Measurements from ENCODE around the gene TULP1. TPM values are rescaled to one million over a fixed set of nuclear protein-coding genes. Genes with fewer than 3 reads are reported as not detected.
"Not testable (repeated sequence)": the region's sequence is repeated elsewhere in the genome, so short reads cannot be mapped to it uniquely, and the experiment has no call there.

Gene TULP1
- 1.4 TPM for polyA plus RNA-seq (ENCODE audit: insufficient read length)

GRCh38 chr6:35512740-35513139 lies at the start of gene TULP1:
Gene TULP1, minus strand, starts transcription at chr6:35512896. Its CDS starts 38 bp downstream, at chr6:35512858.
- DNase-seq (ENCODE audit: low read depth), result no peak

GRCh38 chr6:35562060-35562459 lies 49.4 kb upstream of the TULP1 start:
- no peak for DNase-seq (ENCODE audit: low read depth)

- DNase-seq (ENCODE audit: low read depth), result no peak
Measured at GRCh38 chr6:35561113-35561512, 48.4 kb upstream of the TULP1 start.

- DNase-seq (ENCODE audit: low read depth), result no peak
Measured at GRCh38 chr6:35558571-35558970, 45.9 kb upstream of the TULP1 start.

GRCh38 chr6:35557239-35557638 lies 44.5 kb upstream of the TULP1 start:
- DNase-seq (ENCODE audit: low read depth), result no peak

- DNase-seq (ENCODE audit: low read depth), result no peak
Measured at GRCh38 chr6:35554811-35555210, 42.1 kb upstream of the TULP1 start.

- DNase-seq (ENCODE audit: low read depth), result no peak
Measured at GRCh38 chr6:35553315-35553714, 40.6 kb upstream of the TULP1 start.

- DNase-seq (ENCODE audit: low read depth), result no peak
Measured at GRCh38 chr6:35552285-35552917, 39.7 kb upstream of the TULP1 start.

- no peak for DNase-seq (ENCODE audit: low read depth)
Measured at GRCh38 chr6:35550437-35550836, 37.7 kb upstream of the TULP1 start.

GRCh38 chr6:35547676-35548075 lies 35.0 kb upstream of the TULP1 start:
- DNase-seq (ENCODE audit: low read depth), result no peak

- DNase-seq (ENCODE audit: low read depth), result no peak
Measured at GRCh38 chr6:35544769-35545361, 32.2 kb upstream of the TULP1 start.

GRCh38 chr6:35543459-35544193 lies 30.9 kb upstream of the TULP1 start:
- DNase-seq (ENCODE audit: low read depth), result no peak

GRCh38 chr6:35541836-35542235 lies 29.1 kb upstream of the TULP1 start:
- DNase-seq (ENCODE audit: low read depth), result no peak

GRCh38 chr6:35539223-35539622 lies 26.5 kb upstream of the TULP1 start:
- DNase-seq (ENCODE audit: low read depth), result no peak

- not testable (repeated sequence) for DNase-seq (ENCODE audit: low read depth)
Measured at GRCh38 chr6:35535847-35536246, 23.2 kb upstream of the TULP1 start.

- no peak for DNase-seq (ENCODE audit: low read depth)
Measured at GRCh38 chr6:35534407-35535170, 21.9 kb upstream of the TULP1 start.

GRCh38 chr6:35533981-35534380 lies 21.3 kb upstream of the TULP1 start:
- DNase-seq (ENCODE audit: low read depth), result no peak

GRCh38 chr6:35532126-35532525 lies 19.4 kb upstream of the TULP1 start:
- no peak for DNase-seq (ENCODE audit: low read depth)

- DNase-seq (ENCODE audit: low read depth), result no peak
Measured at GRCh38 chr6:35524380-35525020, 11.8 kb upstream of the TULP1 start.

- DNase-seq (ENCODE audit: low read depth), result no peak
Measured at GRCh38 chr6:35522660-35523658, 10.3 kb upstream of the TULP1 start.
